Right atrium auricular region (tissue), 2 donors: ENCODE results near the gene PJA2. TPM values are rescaled to one million over a fixed set of nuclear protein-coding genes. Genes with fewer than 3 reads are reported as not detected.
"Not testable (repeated sequence)": the region's sequence is repeated elsewhere in the genome, so short reads cannot be mapped to it uniquely, and the experiment has no call there.

ENCODE experiments used
- DNase-seq: peaks from one replicate; pipeline ENCODE4 v3.0.0-alpha.2; 2019; ENCODE audit warnings: low spot score
- H3K27ac ChIP-seq, 2 donors: fragments of 200-600 bp; sonication (generic); 1 replicate in 1 of 2; 2 replicates in 1 of 2; pipeline ENCODE4 v1.5.1; 2016 to 2019
- H3K27me3 ChIP-seq, 2 donors: fragments of 200-600 bp; sonication (generic); one replicate each; pipeline versions ENCODE4 v1.5.1 to v1.6.0; 2017 to 2019
- H3K36me3 ChIP-seq: fragments of 200-600 bp; sonication (generic); one replicate; pipeline ENCODE4 v1.5.1; 2016
- H3K4me1 ChIP-seq, 2 donors: fragments of 200-600 bp; sonication (generic); one replicate each; pipeline versions ENCODE4 v1.5.1 to v1.6.0; 2017 to 2019
- H3K4me3 ChIP-seq, 2 donors: fragments of 200-600 bp; sonication (generic); 1 replicate in 1 of 2; 2 replicates in 1 of 2; pipeline ENCODE4 v1.5.1; 2017 to 2019; ENCODE audit warnings: mild to moderate bottlenecking in 1 of 2, moderate library complexity in 1 of 2
- H3K9me3 ChIP-seq, 2 donors: fragments of 200-600 bp; sonication (generic); one replicate each; pipeline ENCODE4 v1.5.1; 2019
- total RNA-seq, 2 donors: library from RNA; depleted of rRNA; stranded (reverse); fragments of >200 nt; gene quantifications; one replicate each; pipeline ENCODE4 v1.1.0, GENCODE V29; 2016
- TF ChIP-seq, protein P1 (sequence below), 2 donors: fragments of 200-600 bp; sonication (generic); IDR thresholded peaks; one replicate each; pipeline ENCODE4 v1.5.1; 2019; ENCODE audit warnings: antibody characterized with exemption in 2 of 2

The PJA2 gene
- total RNA-seq, 2 donors from 2014 or later, result 80.7 to 88.3 TPM

DNA sequence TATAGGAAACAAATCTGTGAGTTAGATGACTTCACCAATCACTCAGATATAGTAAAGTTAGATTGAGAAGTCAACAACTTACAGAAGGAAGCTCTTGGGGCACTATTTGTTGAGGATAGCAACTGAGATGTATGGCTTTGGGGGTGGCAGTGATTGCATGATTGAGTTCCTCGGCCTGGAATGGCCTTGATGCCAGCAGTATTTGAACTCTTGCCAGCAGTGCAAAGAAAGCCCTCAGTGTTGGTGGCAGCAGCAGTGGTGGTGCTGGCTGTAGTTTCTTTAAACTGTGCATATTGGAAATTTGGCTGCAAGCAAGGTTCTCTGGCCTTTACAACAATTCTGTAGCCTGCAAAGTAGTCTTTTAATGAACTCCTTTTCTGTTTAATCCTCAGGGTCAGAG is 41.4 kb upstream of the PJA2 start:
- DNase-seq, result no peak
- TF ChIP-seq, protein P1, sequence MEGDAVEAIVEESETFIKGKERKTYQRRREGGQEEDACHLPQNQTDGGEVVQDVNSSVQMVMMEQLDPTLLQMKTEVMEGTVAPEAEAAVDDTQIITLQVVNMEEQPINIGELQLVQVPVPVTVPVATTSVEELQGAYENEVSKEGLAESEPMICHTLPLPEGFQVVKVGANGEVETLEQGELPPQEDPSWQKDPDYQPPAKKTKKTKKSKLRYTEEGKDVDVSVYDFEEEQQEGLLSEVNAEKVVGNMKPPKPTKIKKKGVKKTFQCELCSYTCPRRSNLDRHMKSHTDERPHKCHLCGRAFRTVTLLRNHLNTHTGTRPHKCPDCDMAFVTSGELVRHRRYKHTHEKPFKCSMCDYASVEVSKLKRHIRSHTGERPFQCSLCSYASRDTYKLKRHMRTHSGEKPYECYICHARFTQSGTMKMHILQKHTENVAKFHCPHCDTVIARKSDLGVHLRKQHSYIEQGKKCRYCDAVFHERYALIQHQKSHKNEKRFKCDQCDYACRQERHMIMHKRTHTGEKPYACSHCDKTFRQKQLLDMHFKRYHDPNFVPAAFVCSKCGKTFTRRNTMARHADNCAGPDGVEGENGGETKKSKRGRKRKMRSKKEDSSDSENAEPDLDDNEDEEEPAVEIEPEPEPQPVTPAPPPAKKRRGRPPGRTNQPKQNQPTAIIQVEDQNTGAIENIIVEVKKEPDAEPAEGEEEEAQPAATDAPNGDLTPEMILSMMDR (IDR thresholded peaks at IDR 0.05), result no peak
- Histone ChIP-seq H3K9me3 (no peaks in the 10 kb centered on the region), H3K27ac (no peak overlapping the region), H3K27me3 (no peaks in the 10 kb centered on the region), H3K36me3 (no peaks in the 10 kb centered on the region), H3K4me3 (no peak overlapping the region), H3K4me1 (peaks cover 0 to 14% of the 10 kb centered on the region in 2 donors)

DNA sequence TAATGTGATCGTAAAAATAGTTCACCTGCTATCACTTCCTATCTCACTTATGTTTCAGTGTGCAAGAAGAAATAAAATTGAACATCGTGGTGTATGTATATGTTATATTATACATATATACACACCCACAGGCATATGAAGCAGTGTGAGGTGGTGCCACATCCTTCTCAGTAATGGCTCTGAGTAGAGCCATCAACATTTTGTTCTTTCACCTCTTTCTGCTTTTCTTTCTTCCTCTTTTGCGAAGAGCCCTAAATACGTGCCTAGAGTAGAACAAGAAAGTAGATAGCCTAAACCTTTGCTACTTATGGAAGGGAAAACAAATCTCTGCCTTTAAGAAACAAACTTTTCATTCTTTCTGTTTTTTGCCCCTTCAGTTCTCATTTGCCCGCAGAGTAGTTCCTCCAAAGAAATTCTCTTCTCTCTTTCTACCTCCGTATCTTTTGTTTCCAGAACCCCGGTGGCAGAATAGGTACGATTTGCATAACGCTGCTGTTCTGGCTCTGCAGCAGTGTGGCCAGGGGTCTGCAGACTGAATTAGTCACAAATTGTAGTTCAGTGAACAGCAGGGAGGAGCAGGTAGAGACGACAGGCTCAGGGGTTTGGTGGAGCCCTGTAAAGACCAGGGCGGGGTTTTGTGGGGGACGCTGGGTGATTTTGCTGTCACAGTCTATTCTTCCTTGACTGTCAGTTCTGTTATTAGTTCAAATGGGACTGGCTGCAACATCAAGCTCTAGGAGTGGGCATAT is 40.5 kb upstream of the PJA2 start:
- DNase-seq, result no peak
- no peak overlapping the region for H3K27ac ChIP-seq
- no peaks in the 10 kb centered on the region for H3K27me3 ChIP-seq
- no peak overlapping the region for H3K4me3 ChIP-seq
- H3K9me3 ChIP-seq, result no peaks in the 10 kb centered on the region
- peaks cover 0 to 7% of the 10 kb centered on the region in 2 donors for H3K4me1 ChIP-seq
- TF ChIP-seq, protein P1 (IDR thresholded peaks at IDR 0.05), result no peak
- no peaks in the 10 kb centered on the region for H3K36me3 ChIP-seq

DNA sequence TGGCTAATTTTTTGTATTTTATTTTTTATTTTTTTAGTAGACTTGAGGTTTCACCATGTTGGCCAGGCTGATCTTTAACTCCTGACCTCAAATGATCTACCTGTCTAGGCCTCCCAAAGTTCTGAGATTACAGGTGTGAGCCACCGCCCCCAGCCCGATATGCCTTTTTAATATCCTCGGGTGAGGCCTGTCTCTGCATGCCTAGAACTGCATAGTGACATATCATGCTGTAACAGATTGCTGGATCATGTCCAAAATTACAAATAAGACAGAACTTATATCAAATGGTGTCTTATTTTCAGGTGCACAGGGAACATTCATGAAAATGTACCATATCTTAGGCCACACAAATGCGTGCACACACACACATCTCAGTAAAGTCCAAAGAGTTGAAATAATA is 39.1 kb upstream of the PJA2 start:
- Histone ChIP-seq H3K4me3 (no peak overlapping the region), H3K4me1 (no peaks in the 10 kb centered on the region), H3K9me3 (no peaks in the 10 kb centered on the region), H3K36me3 (no peaks in the 10 kb centered on the region), H3K27ac (no peak overlapping the region), H3K27me3 (no peaks in the 10 kb centered on the region)
- TF ChIP-seq, protein P1 (IDR thresholded peaks at IDR 0.05), result no peak
- no peak for DNase-seq

DNA sequence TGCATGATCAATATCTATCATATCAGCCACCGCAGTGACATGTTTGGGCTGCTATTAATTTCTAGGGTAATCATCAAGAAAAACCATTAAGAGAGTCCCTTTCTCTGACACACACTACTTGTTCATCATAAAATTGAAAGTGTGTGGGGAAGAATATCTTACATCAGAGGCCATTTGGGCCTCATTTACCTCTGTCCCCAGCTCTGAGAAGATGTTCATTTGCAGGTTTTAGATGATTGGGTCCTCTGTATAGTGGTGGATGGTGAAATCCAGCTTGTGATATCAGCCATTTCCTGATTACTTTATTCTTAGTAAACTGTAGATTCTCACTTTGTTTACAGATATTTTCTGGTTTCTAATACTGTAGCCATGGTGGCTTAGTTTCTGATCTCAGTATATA is 29.8 kb upstream of the PJA2 start:
- H3K27me3 ChIP-seq, result no peaks in the 10 kb centered on the region
- no peak for DNase-seq
- TF ChIP-seq, protein P1 (IDR thresholded peaks at IDR 0.05), result no peak
- no peaks in the 10 kb centered on the region for H3K9me3 ChIP-seq
- no peaks in the 10 kb centered on the region for H3K4me1 ChIP-seq
- H3K27ac ChIP-seq, result no peak overlapping the region
- H3K36me3 ChIP-seq, result no peaks in the 10 kb centered on the region
- H3K4me3 ChIP-seq, result no peak overlapping the region

DNA sequence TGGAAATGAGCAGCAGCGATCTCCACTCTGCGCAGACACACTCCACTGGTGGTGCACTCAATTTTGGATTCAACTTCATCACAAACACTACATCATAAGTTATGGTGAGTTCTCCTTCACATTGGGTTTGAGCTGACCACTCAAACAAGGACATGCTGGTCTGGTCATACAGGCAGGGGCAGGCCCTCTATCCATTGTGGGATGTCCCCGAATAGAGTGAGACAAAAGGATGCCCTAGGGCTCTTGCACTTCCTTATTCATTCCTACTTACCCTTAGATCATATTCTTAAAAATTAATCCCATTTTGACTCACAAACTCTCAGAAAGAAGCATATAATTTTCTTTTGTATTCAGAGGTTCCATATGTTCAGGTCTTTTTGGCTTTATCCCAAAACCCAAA is 16.3 kb upstream of the PJA2 start:
- DNase-seq, result no peak
- Histone ChIP-seq H3K27ac (no peak overlapping the region), H3K9me3 (no peaks in the 10 kb centered on the region), H3K4me1 (no peaks in the 10 kb centered on the region), H3K27me3 (no peaks in the 10 kb centered on the region), H3K36me3 (no peaks in the 10 kb centered on the region), H3K4me3 (no peak overlapping the region)
- TF ChIP-seq, protein P1 (IDR thresholded peaks at IDR 0.05), result no peak

DNA sequence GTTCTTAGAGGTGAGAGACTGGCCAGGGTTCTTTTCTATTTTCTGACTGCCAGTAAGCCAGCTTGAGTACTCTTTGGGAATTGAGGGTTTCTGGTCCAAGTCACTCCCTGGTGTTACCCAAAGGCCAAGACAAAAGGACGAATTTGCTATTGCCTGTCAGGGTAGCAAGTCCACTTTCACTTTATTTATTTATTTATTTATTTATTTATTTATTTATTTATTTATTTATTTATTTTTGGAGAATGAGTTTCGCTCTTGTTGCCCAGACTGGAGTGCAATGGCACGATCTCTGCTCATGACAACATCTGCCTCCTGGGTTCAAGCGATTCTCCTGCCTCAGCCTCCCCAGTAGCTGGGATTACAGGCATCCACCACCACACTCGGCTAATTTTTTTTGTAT is 15.7 kb upstream of the PJA2 start:
- H3K27ac ChIP-seq, H3K36me3 ChIP-seq, H3K27me3 ChIP-seq, H3K4me1 ChIP-seq, H3K4me3 ChIP-seq, DNase-seq, H3K9me3 ChIP-seq: not testable (repeated sequence)
